GM19035 (cell line): ENCODE measurements around the gene PREPL.
"Not testable (repeated sequence)": the region's sequence is repeated elsewhere in the genome, so short reads cannot be mapped to it uniquely, and the experiment has no call there.

Experiments
- ATAC-seq: cut with Tn5 transposase; IDR thresholded peaks from one replicate; pipeline ENCODE4 v1.9.1; 2021; ENCODE audit not compliant: unreplicated experiment

Gene PREPL

GRCh38 chr2:44361330-44362206 is at the start of gene PREPL, which contains the start of gene CAMKMT:
TSS of gene PREPL (minus strand) at chr2:44361494. CDS start at chr2:44346342, 15,152 bp downstream.
TSS of gene CAMKMT (plus strand) at chr2:44361947.
- ATAC-seq: peak; percentile 84

- no peak for ATAC-seq
Measured at GRCh38 chr2:44398243-44398897, 37.1 kb upstream of the PREPL start.

- no peak for ATAC-seq
Measured at GRCh38 chr2:44397447-44398175, 36.3 kb upstream of the PREPL start.

GRCh38 chr2:44392338-44392943 is 31.1 kb upstream of the PREPL start:
- ATAC-seq: no peak

GRCh38 chr2:44389895-44390294 is 28.6 kb upstream of the PREPL start:
- ATAC-seq: no peak

GRCh38 chr2:44388877-44389276 is 27.6 kb upstream of the PREPL start:
- no peak for ATAC-seq

- not testable (repeated sequence) for ATAC-seq
Measured at GRCh38 chr2:44385226-44385625, 23.9 kb upstream of the PREPL start.

GRCh38 chr2:44377486-44377885 is 16.2 kb upstream of the PREPL start:
- no peak for ATAC-seq

GRCh38 chr2:44372246-44372645 is 11.0 kb upstream of the PREPL start:
- no peak for ATAC-seq

GRCh38 chr2:44371445-44371844 is 10.2 kb upstream of the PREPL start:
- ATAC-seq: no peak

GRCh38 chr2:44369392-44369791 is 8.1 kb upstream of the PREPL start:
- no peak for ATAC-seq

- no peak for ATAC-seq
Measured at GRCh38 chr2:44367591-44367990, 6.3 kb upstream of the PREPL start.

- no peak for ATAC-seq
Measured at GRCh38 chr2:44364604-44365003, 3.3 kb upstream of the PREPL start.

- ATAC-seq: peak; percentile 16
Measured at GRCh38 chr2:44362207-44363015, 1.1 kb upstream of the PREPL start.

GRCh38 chr2:44360749-44361329 is 455 bp downstream of the PREPL start:
- ATAC-seq: no peak

GRCh38 chr2:44358503-44358902 is 2.8 kb downstream of the PREPL start:
- ATAC-seq: no peak

GRCh38 chr2:44354761-44355160 is 6.5 kb downstream of the PREPL start:
- no peak for ATAC-seq

GRCh38 chr2:44352510-44352909 is 8.8 kb downstream of the PREPL start:
- ATAC-seq: no peak

- no peak for ATAC-seq
Measured at GRCh38 chr2:44351676-44352075, 9.6 kb downstream of the PREPL start.

GRCh38 chr2:44351088-44351487 is 10.2 kb downstream of the PREPL start:
- ATAC-seq: no peak
